ENCODE results near the gene ACY1. TPM values are rescaled to one million over a fixed set of nuclear protein-coding genes. Genes with fewer than 3 reads are reported as not detected.

ACY1 gene
- total and polyA plus RNA-seq, 11 donors = 14.8 to 45.3 (median 25.4) TPM

GRCh38 chr3:52019352-52020080 lies 36.2 kb downstream of the ACY1 start:
- DNase-seq = peak; percentile 83 to 94 (median 85)
- Histone ChIP-seq H3K9me3 (no peaks in the 10 kb centered on the region), H3K27ac (peak overlapping the region; percentile 81 to 99 (median 93)), H3K4me1 (peaks cover 36 to 100% (median 78%) of the 10 kb centered on the region in 12 donors), H3K36me3 (no peaks in the 10 kb centered on the region), H3K27me3 (no peaks in the 10 kb centered on the region), H3K4me3 (no peak overlapping the region)
- 24 to 29% (median 26%) methylated on average over 16 to 17 of the region's 17 CpGs for WGBS, 4 donors
- TF ChIP-seq CTCF (IDR thresholded peaks at IDR 0.05) (no peak), POLR2A (IDR thresholded peaks at IDR 0.05) (peak in 1 of 2 donors; percentile 64)
- peak; percentile 78 to 83 (median 80) for ATAC-seq
- intact Hi-C loops (cut with DNase I) = loop anchor here in 2 of 10 donors (1.0 to 5.0 kb wide), 2 partner anchors 22 to 33 kb away; no protein-coding TSS in a partner anchor

- intact Hi-C loops (cut with DNase I) = loop anchor here in 1 of 10 donors (1.0 kb wide), 1 partner anchor 21 kb away; no protein-coding TSS in a partner anchor
These were observed 37.5 kb downstream of the ACY1 start for GRCh38 chr3:52020796-52021195.

GRCh38 chr3:52021489-52022268 lies 38.3 kb downstream of the ACY1 start:
- H3K4me1 ChIP-seq = peaks cover 42 to 99% (median 85%) of the 10 kb centered on the region in 12 donors
- ATAC-seq = peak; percentile 36 to 62 (median 43)
- intact Hi-C loops (cut with DNase I) = loop anchor here in 1 of 10 donors (2.0 kb wide), 1 partner anchor 31 kb away; no protein-coding TSS in a partner anchor
- DNase-seq = peak; percentile 74 to 90 (median 87)
- 34 to 45% (median 36%) methylated on average over 7 to 10 of the region's 10 CpGs for WGBS, 4 donors
- H3K9me3 ChIP-seq = no peaks in the 10 kb centered on the region
- H3K4me3 ChIP-seq = peak overlapping the region in 5 of 12 donors; percentile 32 to 55 (median 48)
- no peaks in the 10 kb centered on the region for H3K36me3 ChIP-seq
- peak in 1 of 2 donors; percentile 50 for TF ChIP-seq POLR2A (IDR thresholded peaks at IDR 0.05)
- TF ChIP-seq CTCF (IDR thresholded peaks at IDR 0.05) = no peak
- H3K27me3 ChIP-seq = no peaks in the 10 kb centered on the region
- H3K27ac ChIP-seq = peak overlapping the region; percentile 81 to 99 (median 93)

More at GRCh38 chr3:52020796-52021195, 37.5 kb downstream of the ACY1 start:
- H3K4me3 ChIP-seq = no peak overlapping the region
- no peaks in the 10 kb centered on the region for H3K9me3 ChIP-seq
- H3K27me3 ChIP-seq = no peaks in the 10 kb centered on the region
- H3K27ac ChIP-seq = peak overlapping the region; percentile 81 to 99 (median 93)
- TF ChIP-seq POLR2A (IDR thresholded peaks at IDR 0.05) (no peak), CTCF (IDR thresholded peaks at IDR 0.05) (no peak)
- no peaks in the 10 kb centered on the region for H3K36me3 ChIP-seq
- DNase-seq (no peak), ATAC-seq (no peak)
- peaks cover 44 to 100% (median 85%) of the 10 kb centered on the region in 12 donors for H3K4me1 ChIP-seq
- 82 to 92% (median 87%) methylated on average over 7 of the region's 7 CpGs for WGBS, 4 donors
